ENCODE data around the gene RHOF. TPM values are rescaled to one million over a fixed set of nuclear protein-coding genes. Genes with fewer than 3 reads are reported as not detected.

RHOF gene
- total and polyA plus RNA-seq, 2 of the 8 experiments (the other 6 are each of a cell fraction or from before 2014, with no cell fraction given) = 23.8 to 31.9 TPM

- TF ChIP-seq TCF12 (IDR thresholded peaks at IDR 0.05; ENCODE audit: low read depth, low read length) = no peak
- TF ChIP-seq POLR2A (IDR thresholded peaks at IDR 0.05; ENCODE audit: control extremely low read depth in 1 of 2, low read depth in 2 of 2, low read length in 2 of 2) = peak in 1 of 2 experiments; percentile 97; a peak in 2 of 3 replicates
- TF ChIP-seq YY1 (IDR thresholded peaks at IDR 0.05; ENCODE audit: low read depth, low read length) = peak; percentile 94
These were observed 9.6 kb upstream of the RHOF start (continued) for GRCh38 chr12:121802843-121803698.
